ENCODE results near the gene C1orf198. TPM values are rescaled to one million over a fixed set of nuclear protein-coding genes. Genes with fewer than 3 reads are reported as not detected.

C1orf198 gene
- total RNA-seq, 1 donor from 2014 or later: 54.5 TPM

- H3K4me3 ChIP-seq (ENCODE audit: low read depth, low read length): no peak overlapping the region
- DNase-seq (ENCODE audit: low read depth): no peak
- TF ChIP-seq, protein P1, sequence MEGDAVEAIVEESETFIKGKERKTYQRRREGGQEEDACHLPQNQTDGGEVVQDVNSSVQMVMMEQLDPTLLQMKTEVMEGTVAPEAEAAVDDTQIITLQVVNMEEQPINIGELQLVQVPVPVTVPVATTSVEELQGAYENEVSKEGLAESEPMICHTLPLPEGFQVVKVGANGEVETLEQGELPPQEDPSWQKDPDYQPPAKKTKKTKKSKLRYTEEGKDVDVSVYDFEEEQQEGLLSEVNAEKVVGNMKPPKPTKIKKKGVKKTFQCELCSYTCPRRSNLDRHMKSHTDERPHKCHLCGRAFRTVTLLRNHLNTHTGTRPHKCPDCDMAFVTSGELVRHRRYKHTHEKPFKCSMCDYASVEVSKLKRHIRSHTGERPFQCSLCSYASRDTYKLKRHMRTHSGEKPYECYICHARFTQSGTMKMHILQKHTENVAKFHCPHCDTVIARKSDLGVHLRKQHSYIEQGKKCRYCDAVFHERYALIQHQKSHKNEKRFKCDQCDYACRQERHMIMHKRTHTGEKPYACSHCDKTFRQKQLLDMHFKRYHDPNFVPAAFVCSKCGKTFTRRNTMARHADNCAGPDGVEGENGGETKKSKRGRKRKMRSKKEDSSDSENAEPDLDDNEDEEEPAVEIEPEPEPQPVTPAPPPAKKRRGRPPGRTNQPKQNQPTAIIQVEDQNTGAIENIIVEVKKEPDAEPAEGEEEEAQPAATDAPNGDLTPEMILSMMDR (conservative IDR thresholded peaks at IDR 0.05; ENCODE audit: low read depth, low read length): no peak
Measured at GRCh38 chr1:230894032-230894431, 25.7 kb upstream of the C1orf198 start.

DNA sequence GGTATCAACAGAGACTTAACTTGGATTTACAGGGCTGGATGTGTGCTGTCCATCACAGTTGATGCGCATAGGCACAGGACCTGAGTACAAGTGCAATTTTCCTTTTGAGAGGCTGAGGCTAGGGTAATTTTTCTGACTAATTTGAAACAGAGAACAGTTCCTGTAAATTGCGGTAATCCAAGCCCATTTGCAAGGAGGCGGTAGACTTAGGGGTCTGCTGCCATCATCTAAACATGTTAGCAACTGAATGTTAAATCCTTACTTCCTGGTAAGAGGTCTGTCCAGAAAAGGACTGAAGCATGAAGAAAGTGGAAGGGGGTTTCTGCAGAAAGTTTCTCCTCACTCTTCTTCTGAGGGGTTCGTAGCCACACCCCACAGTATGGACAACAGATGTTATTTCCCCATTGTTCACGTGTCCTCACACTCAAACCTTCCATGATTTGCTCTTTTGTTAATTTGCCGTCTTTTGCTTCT, 23.7 kb upstream of the C1orf198 start:
- no peak overlapping the region for H3K4me3 ChIP-seq (ENCODE audit: low read depth, low read length)
- TF ChIP-seq, protein P1 (conservative IDR thresholded peaks at IDR 0.05; ENCODE audit: low read depth, low read length): no peak
- no peak for DNase-seq (ENCODE audit: low read depth)

DNA sequence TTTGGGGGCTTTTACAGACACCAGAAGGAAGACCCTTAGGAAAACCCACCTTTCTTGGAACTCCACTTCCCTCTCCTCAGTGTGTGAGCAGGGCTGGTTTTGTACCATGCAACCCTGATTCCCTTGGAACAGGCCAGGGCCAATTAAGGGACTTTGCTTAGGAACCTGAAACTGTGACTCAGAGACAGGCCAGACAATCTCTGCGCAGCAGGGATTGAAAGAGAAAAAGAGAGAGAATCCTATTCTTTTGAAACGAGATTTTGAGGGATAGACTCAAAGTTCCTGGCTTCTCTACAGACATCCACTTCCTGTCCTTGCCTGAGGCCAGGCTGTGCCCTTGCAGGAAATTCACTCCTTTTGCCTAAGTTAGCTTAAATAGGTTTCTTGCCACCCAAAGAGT, 23.1 kb upstream of the C1orf198 start:
- no peak for DNase-seq (ENCODE audit: low read depth)
- TF ChIP-seq, protein P1 (conservative IDR thresholded peaks at IDR 0.05; ENCODE audit: low read depth, low read length): no peak
- no peak overlapping the region for H3K4me3 ChIP-seq (ENCODE audit: low read depth, low read length)

GRCh38 chr1:230884646-230885045, 16.3 kb upstream of the C1orf198 start:
- no peak for DNase-seq (ENCODE audit: low read depth)
- H3K4me3 ChIP-seq (ENCODE audit: low read depth, low read length): no peak overlapping the region
- TF ChIP-seq, protein P1 (conservative IDR thresholded peaks at IDR 0.05; ENCODE audit: low read depth, low read length): no peak

- H3K4me3 ChIP-seq (ENCODE audit: low read depth, low read length): no peak overlapping the region
- no peak for DNase-seq (ENCODE audit: low read depth)
- TF ChIP-seq, protein P1 (conservative IDR thresholded peaks at IDR 0.05; ENCODE audit: low read depth, low read length): no peak
Measured at GRCh38 chr1:230883967-230884366, 15.6 kb upstream of the C1orf198 start.

DNA sequence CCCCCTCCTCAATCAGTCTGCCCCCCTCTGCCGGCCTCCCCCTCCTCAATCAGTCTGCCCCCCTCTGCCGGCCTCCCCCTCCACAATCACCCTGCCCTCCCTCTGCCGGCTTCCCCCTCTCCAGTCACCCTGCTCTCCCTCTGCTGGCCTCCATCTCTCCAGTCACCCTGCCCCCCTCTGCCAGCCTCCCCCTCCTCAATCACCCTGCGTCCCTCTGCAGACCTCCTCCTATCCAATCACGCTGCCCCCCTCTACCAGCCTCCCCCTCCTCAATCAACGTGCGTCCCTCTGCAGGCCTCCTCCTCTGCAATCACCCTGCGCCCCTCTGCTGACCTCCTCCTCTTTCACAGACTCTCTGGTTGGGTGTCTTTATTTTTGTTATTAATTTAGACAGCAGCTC, 11.5 kb upstream of the C1orf198 start:
- DNase-seq (ENCODE audit: low read depth): no peak
- no peak overlapping the region for H3K4me3 ChIP-seq (ENCODE audit: low read depth, low read length)
- TF ChIP-seq, protein P1 (conservative IDR thresholded peaks at IDR 0.05; ENCODE audit: low read depth, low read length): no peak

- DNase-seq (ENCODE audit: low read depth): no peak
- H3K4me3 ChIP-seq (ENCODE audit: low read depth, low read length): no peak overlapping the region
- TF ChIP-seq, protein P1 (conservative IDR thresholded peaks at IDR 0.05; ENCODE audit: low read depth, low read length): no peak
Measured at GRCh38 chr1:230878591-230878990, 10.3 kb upstream of the C1orf198 start.

All from epithelial cell of proximal tubule (primary cell).